ENCODE measurements around the gene CD200. TPM values are rescaled to one million over a fixed set of nuclear protein-coding genes. Genes with fewer than 3 reads are reported as not detected.

The CD200 gene
- total and polyA plus RNA-seq, 2 experiments from 2014 or later, result 5.4 to 11.6 TPM

DNA sequence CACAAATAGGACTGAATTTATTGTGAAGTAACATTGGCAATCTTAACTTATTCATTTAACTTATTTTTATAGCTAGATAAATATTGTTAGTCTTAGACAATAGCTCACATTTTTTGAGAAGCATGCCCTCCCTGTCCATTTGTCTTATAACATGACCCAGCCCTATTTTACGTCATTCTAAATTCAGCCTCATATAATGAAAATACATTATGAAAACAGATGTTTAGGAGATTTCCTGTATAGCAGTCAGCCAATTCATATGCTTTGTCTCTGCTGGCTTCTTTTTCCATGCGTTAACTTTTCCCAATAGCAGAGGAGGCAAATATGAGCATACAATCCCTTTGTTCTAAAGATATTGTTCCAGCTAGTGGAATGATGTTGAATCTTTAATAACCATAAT lies 29.3 kb downstream of the CD200 start:
- H3K27ac ChIP-seq, result no peak overlapping the region
- no peak for DNase-seq (ENCODE audit: low read depth in 1 of 2, low spot score in 1 of 2)
- H3K27me3 ChIP-seq, result no peaks in the 10 kb centered on the region
- TF ChIP-seq, protein P1, sequence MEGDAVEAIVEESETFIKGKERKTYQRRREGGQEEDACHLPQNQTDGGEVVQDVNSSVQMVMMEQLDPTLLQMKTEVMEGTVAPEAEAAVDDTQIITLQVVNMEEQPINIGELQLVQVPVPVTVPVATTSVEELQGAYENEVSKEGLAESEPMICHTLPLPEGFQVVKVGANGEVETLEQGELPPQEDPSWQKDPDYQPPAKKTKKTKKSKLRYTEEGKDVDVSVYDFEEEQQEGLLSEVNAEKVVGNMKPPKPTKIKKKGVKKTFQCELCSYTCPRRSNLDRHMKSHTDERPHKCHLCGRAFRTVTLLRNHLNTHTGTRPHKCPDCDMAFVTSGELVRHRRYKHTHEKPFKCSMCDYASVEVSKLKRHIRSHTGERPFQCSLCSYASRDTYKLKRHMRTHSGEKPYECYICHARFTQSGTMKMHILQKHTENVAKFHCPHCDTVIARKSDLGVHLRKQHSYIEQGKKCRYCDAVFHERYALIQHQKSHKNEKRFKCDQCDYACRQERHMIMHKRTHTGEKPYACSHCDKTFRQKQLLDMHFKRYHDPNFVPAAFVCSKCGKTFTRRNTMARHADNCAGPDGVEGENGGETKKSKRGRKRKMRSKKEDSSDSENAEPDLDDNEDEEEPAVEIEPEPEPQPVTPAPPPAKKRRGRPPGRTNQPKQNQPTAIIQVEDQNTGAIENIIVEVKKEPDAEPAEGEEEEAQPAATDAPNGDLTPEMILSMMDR (IDR thresholded peaks at IDR 0.05; ENCODE audit: low read depth, low read length), result no peak
- H3K4me3 ChIP-seq, result no peak overlapping the region
- no peaks in the 10 kb centered on the region for H3K36me3 ChIP-seq
- H3K9me3 ChIP-seq (ENCODE audit: low read depth), result no peaks in the 10 kb centered on the region
- no peaks in the 10 kb centered on the region for H3K4me1 ChIP-seq (ENCODE audit: low read depth)

DNA sequence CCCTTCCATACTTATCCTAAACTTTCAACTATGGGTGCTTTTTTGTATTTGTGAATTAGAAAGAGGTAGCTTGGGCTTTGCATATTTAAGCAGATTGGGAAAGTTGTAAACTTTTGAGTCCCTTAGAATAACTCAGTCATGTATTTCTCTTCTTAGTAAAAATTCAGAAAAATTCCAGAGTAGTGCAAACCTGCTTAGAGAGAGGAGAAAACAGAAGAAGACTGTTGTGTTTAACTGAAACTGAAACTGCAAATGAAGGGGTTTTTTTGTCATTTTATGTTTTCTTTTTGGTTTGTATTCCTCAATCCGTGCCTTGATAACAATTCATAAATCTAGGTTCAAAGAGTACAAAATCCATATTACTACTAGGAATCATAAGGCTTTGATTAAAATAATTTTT lies 31.3 kb downstream of the CD200 start:
- Histone ChIP-seq H3K36me3 (no peaks in the 10 kb centered on the region), H3K4me1 (ENCODE audit: low read depth) (no peaks in the 10 kb centered on the region), H3K27me3 (no peaks in the 10 kb centered on the region), H3K4me3 (no peak overlapping the region), H3K27ac (no peak overlapping the region), H3K9me3 (ENCODE audit: low read depth) (no peaks in the 10 kb centered on the region)
- TF ChIP-seq, protein P1 (IDR thresholded peaks at IDR 0.05; ENCODE audit: low read depth, low read length), result no peak
- DNase-seq (ENCODE audit: low read depth in 1 of 2, low spot score in 1 of 2), result no peak

DNA sequence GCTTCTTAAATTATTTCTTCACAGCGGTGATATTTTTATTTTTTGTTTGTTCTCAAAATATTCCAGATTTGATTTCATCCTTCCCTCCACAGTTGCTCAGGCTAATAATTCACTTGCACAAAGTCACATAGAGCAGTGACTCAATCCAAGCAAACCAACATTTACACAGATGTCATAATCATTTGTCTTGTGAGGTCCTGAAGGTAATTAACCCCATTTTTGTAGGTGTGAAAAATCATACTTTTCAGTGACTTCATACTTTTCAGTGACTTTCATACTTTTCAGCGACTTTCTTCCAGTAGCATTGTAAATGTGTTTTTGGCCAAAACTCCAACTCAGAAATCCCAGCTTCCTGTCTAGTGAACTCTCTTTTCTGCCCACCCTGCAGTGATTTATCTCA lies 32.1 kb downstream of the CD200 start:
- H3K27ac ChIP-seq, result no peak overlapping the region

DNA sequence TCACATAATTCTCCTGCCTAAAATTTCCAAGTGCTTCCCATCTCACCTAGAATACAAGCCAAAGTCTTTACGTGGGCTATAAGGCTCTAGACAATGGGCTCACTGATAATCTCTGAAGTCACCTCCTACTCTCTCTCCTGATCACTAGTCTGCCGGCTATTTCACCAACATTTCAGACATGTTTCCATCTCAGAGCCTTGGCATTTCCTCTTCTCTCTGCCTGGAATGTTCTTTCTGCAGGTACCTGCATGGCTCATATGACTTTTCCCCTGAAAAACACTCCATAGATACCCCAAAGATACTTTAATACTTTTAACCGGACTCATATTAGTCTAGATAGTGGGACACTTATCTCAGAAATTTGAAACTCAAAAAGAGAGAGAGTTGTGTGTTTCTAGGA lies 32.7 kb downstream of the CD200 start:
- Histone ChIP-seq H3K9me3 (ENCODE audit: low read depth) (no peaks in the 10 kb centered on the region), H3K4me1 (ENCODE audit: low read depth) (no peaks in the 10 kb centered on the region), H3K27ac (no peak overlapping the region), H3K4me3 (no peak overlapping the region), H3K36me3 (no peaks in the 10 kb centered on the region), H3K27me3 (no peaks in the 10 kb centered on the region)
- DNase-seq (ENCODE audit: low read depth in 1 of 2, low spot score in 1 of 2), result peak in 1 of 2 donors; percentile 31
- TF ChIP-seq, protein P1 (IDR thresholded peaks at IDR 0.05; ENCODE audit: low read depth, low read length), result no peak

More for the DNA sequence above, 32.1 kb downstream of the CD200 start:
- no peak overlapping the region for H3K4me3 ChIP-seq
- H3K36me3 ChIP-seq, result no peaks in the 10 kb centered on the region
- no peaks in the 10 kb centered on the region for H3K4me1 ChIP-seq (ENCODE audit: low read depth)
- H3K27me3 ChIP-seq, result no peaks in the 10 kb centered on the region
- no peaks in the 10 kb centered on the region for H3K9me3 ChIP-seq (ENCODE audit: low read depth)
- TF ChIP-seq, protein P1 (IDR thresholded peaks at IDR 0.05; ENCODE audit: low read depth, low read length), result no peak
- DNase-seq (ENCODE audit: low read depth in 1 of 2, low spot score in 1 of 2), result no peak

DNA sequence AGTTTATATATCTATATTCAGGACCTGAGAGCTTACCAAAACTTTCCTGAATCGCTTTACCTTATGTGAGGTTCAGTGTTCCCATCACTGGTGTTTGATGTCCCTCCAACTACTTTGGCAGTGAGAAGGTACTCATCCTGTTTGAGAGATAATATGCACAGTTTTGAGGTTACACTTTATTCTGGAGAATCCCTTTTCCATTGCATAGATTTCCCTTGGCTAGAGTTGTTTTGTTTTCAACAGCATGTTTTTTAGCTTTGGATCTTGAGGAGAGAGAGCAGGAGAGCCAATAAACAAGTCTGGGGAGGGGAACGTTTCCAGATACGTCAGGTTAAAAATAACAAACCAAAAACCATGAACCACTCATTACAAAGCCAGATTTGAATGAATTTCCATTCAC lies 33.6 kb downstream of the CD200 start:
- Histone ChIP-seq H3K4me3 (no peak overlapping the region), H3K9me3 (ENCODE audit: low read depth) (no peaks in the 10 kb centered on the region), H3K27ac (no peak overlapping the region), H3K27me3 (no peaks in the 10 kb centered on the region), H3K36me3 (no peaks in the 10 kb centered on the region), H3K4me1 (ENCODE audit: low read depth) (no peaks in the 10 kb centered on the region)
- TF ChIP-seq, protein P1 (IDR thresholded peaks at IDR 0.05; ENCODE audit: low read depth, low read length), result no peak
- DNase-seq (ENCODE audit: low read depth in 1 of 2, low spot score in 1 of 2), result no peak

DNA sequence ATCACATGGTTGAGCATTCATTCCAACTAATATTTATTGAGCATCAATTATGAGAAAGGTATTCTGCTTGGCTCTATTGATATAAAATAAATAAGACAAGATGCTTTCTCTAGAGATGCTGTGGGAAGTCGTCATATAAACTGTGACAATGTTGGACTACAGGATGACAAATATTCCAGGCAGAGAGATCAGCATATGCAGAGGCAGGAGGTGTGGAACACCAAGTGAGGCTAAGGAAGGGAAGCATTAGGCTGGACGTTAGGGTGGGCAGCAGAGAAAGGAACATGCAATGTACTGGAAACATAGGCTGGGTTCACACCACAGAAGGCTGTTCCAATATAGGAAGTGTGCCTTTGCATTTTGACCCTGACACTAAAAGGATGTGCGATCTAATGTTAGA lies 38.6 kb downstream of the CD200 start:
- DNase-seq (ENCODE audit: low read depth in 1 of 2, low spot score in 1 of 2), result no peak
- no peak overlapping the region for H3K4me3 ChIP-seq
- no peaks in the 10 kb centered on the region for H3K27me3 ChIP-seq
- H3K4me1 ChIP-seq (ENCODE audit: low read depth), result no peaks in the 10 kb centered on the region
- no peaks in the 10 kb centered on the region for H3K9me3 ChIP-seq (ENCODE audit: low read depth)
- TF ChIP-seq, protein P1 (IDR thresholded peaks at IDR 0.05; ENCODE audit: low read depth, low read length), result no peak
- H3K36me3 ChIP-seq, result no peaks in the 10 kb centered on the region
- H3K27ac ChIP-seq, result no peak overlapping the region

Data from cardiac muscle cell (in vitro differentiated cells and primary cell).